Activated CD4-positive, alpha-beta memory T cell treated with anti-CD3 and anti-CD28 coated beads for 36 hours (primary cell): Measurements from ENCODE around the gene BLVRB. TPM values are rescaled to one million over a fixed set of nuclear protein-coding genes. Genes with fewer than 3 reads are reported as not detected.
"Not testable (repeated sequence)": the region's sequence is repeated elsewhere in the genome, so short reads cannot be mapped to it uniquely, and the experiment has no call there.

ENCODE experiments used
- CTCF ChIA-PET: fragments of 350-600 bp; sonication (Branson Sonifier 250); formaldehyde crosslinking; loops from one replicate; lab custom pipeline; 2021; ENCODE audit warnings: antibody characterized with exemption, inconsistent platforms; lab: Charles Lee
- POLR2A ChIA-PET: fragments of 350-600 bp; sonication (Branson Sonifier 250); formaldehyde crosslinking; loops from one replicate; lab custom pipeline; 2021; ENCODE audit warnings: antibody characterized with exemption; lab: Charles Lee
- DNase-seq: peaks from one replicate; pipeline ENCODE4 v3.0.0-alpha.2; 2020
- H3K27ac Mint-ChIP-seq: one replicate; pipeline ENCODE4 v1.8.0; 2021; ENCODE audit warnings: mixed read lengths
- H3K27me3 Mint-ChIP-seq: one replicate; pipeline ENCODE4 v1.8.0; 2021; ENCODE audit warnings: mixed read lengths
- H3K36me3 Mint-ChIP-seq: one replicate; pipeline ENCODE4 v1.8.0; 2021; ENCODE audit warnings: mixed read lengths
- H3K4me1 Mint-ChIP-seq: one replicate; pipeline ENCODE4 v1.8.0; 2021; ENCODE audit warnings: low read depth, mixed read lengths
- H3K4me3 Mint-ChIP-seq: one replicate; pipeline ENCODE4 v1.8.0; 2021; ENCODE audit warnings: mild to moderate bottlenecking, mixed read lengths
- H3K9me3 Mint-ChIP-seq: one replicate; pipeline ENCODE4 v1.8.0; 2021; ENCODE audit warnings: mixed read lengths
- intact Hi-C: fragments of 100-400 bp; cut with micrococcal nuclease; formaldehyde crosslinking; loops from one replicate; pipeline ENCODE4 v1.15.1; 2023
- total RNA-seq, 2 experiments: library from RNA; stranded (reverse); gene quantifications; one replicate each; pipeline ENCODE4 v1.2.3, GENCODE V29; 2021

Gene BLVRB
- total RNA-seq, 2 experiments from 2014 or later: 34.6 to 37.6 TPM

- not testable (repeated sequence) for H3K27ac Mint-ChIP-seq, H3K9me3 Mint-ChIP-seq
- intact Hi-C loops: loop anchor here (1.0 kb wide), 1 partner anchor 10 kb away; no protein-coding TSS in a partner anchor
Observed at GRCh38 chr19:40475878-40476644, 10.5 kb upstream of the BLVRB start.

DNA sequence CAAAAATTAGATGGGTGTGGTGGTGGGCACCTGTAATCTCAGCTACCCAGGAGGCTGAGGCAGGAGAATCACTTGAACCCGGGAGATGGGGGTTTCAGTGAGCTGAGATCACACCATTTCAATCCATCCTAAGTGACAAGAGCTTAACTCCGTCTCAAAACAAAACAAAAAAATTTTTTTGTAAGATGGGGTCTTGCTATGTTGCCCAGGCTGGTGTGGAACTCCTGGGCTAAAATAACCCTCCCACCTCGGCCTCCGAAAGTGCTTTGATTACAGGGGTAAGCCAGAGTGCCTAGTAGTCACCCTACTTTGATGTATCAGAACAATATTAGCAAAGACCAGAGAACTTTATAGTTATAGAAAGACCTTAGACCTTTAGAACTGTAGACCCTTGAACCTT lies 9.2 kb upstream of the BLVRB start:
- Mint-ChIP-seq H3K27ac (no peak overlapping the region), H3K36me3 (no peaks in the 10 kb centered on the region), H3K4me3 (no peak overlapping the region), H3K9me3 (no peaks in the 10 kb centered on the region), H3K4me1 (no peaks in the 10 kb centered on the region), H3K27me3 (peaks cover 2% of the 10 kb centered on the region)
- intact Hi-C loops: no loop called here
- DNase-seq: no peak
- CTCF ChIA-PET: no interaction called here
- POLR2A ChIA-PET: no interaction called here

More at GRCh38 chr19:40475878-40476644, 10.5 kb upstream of the BLVRB start:
- H3K36me3 Mint-ChIP-seq, H3K4me1 Mint-ChIP-seq, H3K4me3 Mint-ChIP-seq, H3K27me3 Mint-ChIP-seq, DNase-seq: not testable (repeated sequence)
- ChIA-PET POLR2A (interaction anchor here (0.8 kb wide), 1 partner anchor 10 kb away, joined by 3 read pairs; the partner anchor contains the start of gene BLVRB), CTCF (interaction anchor here (0.5 to 1.7 kb wide), 2 partner anchors 12 to 1361 kb away, joined by 4 to 8 read pairs; no protein-coding TSS in a partner anchor)

- Mint-ChIP-seq H3K4me1 (peaks cover 2% of the 10 kb centered on the region), H3K36me3 (no peaks in the 10 kb centered on the region), H3K27ac (no peak overlapping the region), H3K27me3 (peaks cover 5% of the 10 kb centered on the region), H3K4me3 (no peak overlapping the region), H3K9me3 (no peaks in the 10 kb centered on the region)
- CTCF ChIA-PET: no interaction called here
- intact Hi-C loops: no loop called here
- POLR2A ChIA-PET: no interaction called here
- no peak for DNase-seq
Observed at GRCh38 chr19:40472516-40472915, 7.0 kb upstream of the BLVRB start.

DNA sequence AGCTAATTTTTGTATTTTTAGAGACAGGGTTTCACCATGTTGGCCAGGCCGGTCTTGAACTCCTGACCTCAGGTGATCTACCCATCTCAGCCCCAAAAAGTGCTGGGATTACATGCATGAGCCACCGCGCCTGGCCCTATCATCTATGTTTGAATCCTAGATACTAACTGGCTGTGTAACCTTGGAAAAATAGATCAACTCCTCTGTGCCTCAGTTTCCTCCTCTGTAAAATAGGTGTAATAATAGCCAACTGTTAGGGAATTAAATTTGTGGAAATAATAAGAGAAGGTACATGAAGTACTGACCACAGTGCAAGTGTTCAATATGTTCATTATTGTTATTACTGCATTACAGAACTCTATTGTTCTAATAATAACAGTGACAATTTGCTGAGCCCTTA lies 5.6 kb upstream of the BLVRB start:
- H3K27ac Mint-ChIP-seq: no peak overlapping the region
- CTCF ChIA-PET: no interaction called here
- peaks cover 5% of the 10 kb centered on the region for H3K36me3 Mint-ChIP-seq
- peaks cover 12% of the 10 kb centered on the region for H3K27me3 Mint-ChIP-seq
- DNase-seq: no peak
- H3K4me1 Mint-ChIP-seq: peaks cover 9% of the 10 kb centered on the region
- no peaks in the 10 kb centered on the region for H3K9me3 Mint-ChIP-seq
- POLR2A ChIA-PET: no interaction called here
- no peak overlapping the region for H3K4me3 Mint-ChIP-seq
- intact Hi-C loops: no loop called here

- Mint-ChIP-seq H3K9me3 (no peaks in the 10 kb centered on the region), H3K4me1 (peaks cover 24% of the 10 kb centered on the region), H3K36me3 (peaks cover 5% of the 10 kb centered on the region), H3K4me3 (no peak overlapping the region), H3K27me3 (peaks cover 10% of the 10 kb centered on the region), H3K27ac (no peak overlapping the region)
- POLR2A ChIA-PET: no interaction called here
- no peak for DNase-seq
- CTCF ChIA-PET: no interaction called here
- intact Hi-C loops: loop anchor here (10.0 kb wide), 3 partner anchors 56 to 286 kb away; partner anchors contain the start of genes ACTMAP and SNRPA
Observed at GRCh38 chr19:40469011-40469410, 3.5 kb upstream of the BLVRB start.

- intact Hi-C loops: loop anchor here (1.0 to 10.0 kb wide), 5 partner anchors 9 to 288 kb away; partner anchors contain the start of genes ACTMAP, C19orf47, PLD3 and SNRPA
- H3K27me3 Mint-ChIP-seq: peaks cover 10% of the 10 kb centered on the region
- no peaks in the 10 kb centered on the region for H3K9me3 Mint-ChIP-seq
- ChIA-PET CTCF (interaction anchor here (4.1 kb wide), 1 partner anchor 23 kb away, joined by 32 read pairs; the partner anchor contains the start of gene SERTAD3), POLR2A (interaction anchor here (1.5 kb wide), 1 partner anchor 47 kb away, joined by 4 read pairs; no protein-coding TSS in a partner anchor)
- peaks cover 5% of the 10 kb centered on the region for H3K36me3 Mint-ChIP-seq
- peak within 1 kb of the TSS; percentile 68 for H3K27ac Mint-ChIP-seq
- H3K4me3 Mint-ChIP-seq: peak within 1 kb of the TSS; percentile 76
- no peak for DNase-seq
- H3K4me1 Mint-ChIP-seq: peaks cover 31% of the 10 kb centered on the region
Observed at GRCh38 chr19:40466985-40467734, 1.6 kb upstream of the BLVRB start, which contains the start of gene SPTBN4. SPTBN4 (plus strand) TSS chr19:40467001; CDS start chr19:40472622, 5,621 bp downstream.

DNA sequence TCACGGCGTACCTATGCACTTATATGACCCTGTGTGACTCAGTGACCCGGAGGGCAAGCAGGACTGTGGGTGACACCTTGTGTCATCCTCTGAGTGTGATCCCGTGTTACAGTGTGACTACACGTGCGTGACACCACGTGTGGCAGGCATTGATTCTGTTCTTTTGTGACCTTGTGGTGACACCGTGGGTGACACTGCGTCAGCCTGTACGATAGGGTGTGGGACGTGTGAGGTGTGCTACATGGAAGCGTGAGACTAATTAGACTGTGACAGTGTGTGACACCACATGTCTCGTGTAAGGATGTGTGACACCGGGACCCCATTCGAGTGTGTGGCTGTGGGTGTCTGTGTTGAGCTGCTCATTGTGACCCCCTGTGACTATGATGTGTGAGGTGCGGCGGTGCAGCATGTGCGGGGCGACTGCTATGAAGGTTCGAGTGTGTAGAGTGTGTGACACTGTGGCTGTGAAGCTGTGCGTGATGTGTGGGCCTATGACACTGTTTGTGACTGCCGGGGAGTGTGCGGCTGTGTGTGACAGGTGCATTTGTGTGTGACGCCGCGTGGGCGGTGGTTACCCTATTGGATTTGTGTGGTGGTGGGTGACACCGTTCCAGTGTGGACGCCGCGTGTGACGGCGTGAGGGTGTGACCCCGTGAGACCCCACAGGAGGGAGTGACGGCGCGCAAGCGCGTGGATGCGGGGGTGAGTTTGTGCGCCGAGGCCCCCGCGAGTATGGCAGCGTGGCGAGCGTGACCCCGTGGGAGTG lies 857 bp upstream of the BLVRB start:
- Mint-ChIP-seq H3K27ac (peak overlapping the region; percentile 68), H3K9me3 (no peaks in the 10 kb centered on the region), H3K4me1 (peaks cover 31% of the 10 kb centered on the region), H3K36me3 (peaks cover 5% of the 10 kb centered on the region), H3K27me3 (peaks cover 10% of the 10 kb centered on the region), H3K4me3 (peak overlapping the region; percentile 76)
- ChIA-PET CTCF (interaction anchor here (0.6 to 4.1 kb wide), 9 partner anchors 11 to 168 kb away, joined by 3 to 32 read pairs (median 13); partner anchors contain the start of gene SERTAD3), POLR2A (interaction anchor here (0.7 to 4.3 kb wide), 4 partner anchors 10 to 118 kb away, joined by 3 to 20 read pairs (median 4); partner anchors contain the start of genes C19orf47, PLD3 and SERTAD3)
- intact Hi-C loops: loop anchor here (1.0 to 10.0 kb wide), 5 partner anchors 10 to 288 kb away; partner anchors contain the start of genes ACTMAP, C19orf47, PLD3 and SNRPA
- peak; percentile 90 for DNase-seq

DNA sequence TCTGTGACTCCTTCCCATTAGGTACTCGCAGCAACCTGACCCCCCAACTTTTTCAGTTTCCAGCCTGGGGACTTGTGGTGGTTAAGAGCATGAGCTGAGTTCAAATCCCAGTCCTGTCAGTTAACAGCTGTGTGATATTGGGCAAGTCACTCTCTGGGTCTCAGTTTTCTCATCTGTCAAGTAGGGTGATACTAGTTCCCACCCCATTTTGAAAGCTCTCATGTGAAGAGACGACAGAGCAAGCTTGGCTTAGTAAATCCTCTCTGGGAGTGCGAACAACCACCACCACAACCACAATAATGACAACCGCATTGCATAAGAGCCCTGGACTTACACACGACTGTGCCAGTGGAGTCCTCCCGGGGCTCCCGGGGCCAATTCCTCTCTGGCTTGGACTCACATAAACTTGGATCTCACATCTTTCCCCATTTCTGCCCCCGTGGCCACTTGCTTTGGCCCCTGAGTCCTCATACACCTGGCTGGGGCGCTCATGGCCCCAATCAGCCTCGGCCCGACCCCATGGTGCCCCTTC lies 454 bp downstream of the BLVRB start:
- Mint-ChIP-seq H3K27me3 (peaks cover 10% of the 10 kb centered on the region), H3K4me3 (peak overlapping the region; percentile 76), H3K9me3 (no peaks in the 10 kb centered on the region), H3K27ac (peak overlapping the region; percentile 56), H3K4me1 (peaks cover 31% of the 10 kb centered on the region), H3K36me3 (peaks cover 5% of the 10 kb centered on the region)
- ChIA-PET POLR2A (interaction anchor here (0.6 to 4.3 kb wide), 4 partner anchors 22 to 799 kb away, joined by 3 to 20 read pairs (median 4); partner anchors contain the start of genes HNRNPUL1 and SERTAD3), CTCF (interaction anchor here (0.8 to 4.1 kb wide), 20 partner anchors 10 to 169 kb away, joined by 3 to 32 read pairs (median 6); partner anchors contain the start of genes SERTAD1 and SERTAD3)
- intact Hi-C loops: loop anchor here (1.0 to 10.0 kb wide), 6 partner anchors 21 to 290 kb away; partner anchors contain the start of genes ACTMAP, SERTAD3 and SNRPA
- peak; percentile 72 for DNase-seq

GRCh38 chr19:40464059-40465024 lies 1.2 kb downstream of the BLVRB start:
- peak overlapping the region; percentile 76 for H3K4me3 Mint-ChIP-seq
- POLR2A ChIA-PET: interaction anchor here (1.0 to 4.3 kb wide), 3 partner anchors 21 to 46 kb away, joined by 4 to 20 read pairs (median 4); partner anchors contain the start of genes SERTAD1 and SERTAD3
- intact Hi-C loops: loop anchor here (1.0 to 10.0 kb wide), 6 partner anchors 20 to 290 kb away; partner anchors contain the start of genes ACTMAP, SERTAD3 and SNRPA
- H3K9me3 Mint-ChIP-seq: no peaks in the 10 kb centered on the region
- H3K36me3 Mint-ChIP-seq: peaks cover 5% of the 10 kb centered on the region
- H3K27me3 Mint-ChIP-seq: peaks cover 10% of the 10 kb centered on the region
- peaks cover 31% of the 10 kb centered on the region for H3K4me1 Mint-ChIP-seq
- CTCF ChIA-PET: interaction anchor here (0.6 to 4.1 kb wide), 34 partner anchors 9 to 610 kb away, joined by 3 to 32 read pairs (median 4); partner anchors contain the start of genes PRX, SERTAD1 and SERTAD3
- peak; percentile 83 for DNase-seq
- H3K27ac Mint-ChIP-seq: no peak overlapping the region
